Measurements from ENCODE around the gene BEGAIN.

DNA sequence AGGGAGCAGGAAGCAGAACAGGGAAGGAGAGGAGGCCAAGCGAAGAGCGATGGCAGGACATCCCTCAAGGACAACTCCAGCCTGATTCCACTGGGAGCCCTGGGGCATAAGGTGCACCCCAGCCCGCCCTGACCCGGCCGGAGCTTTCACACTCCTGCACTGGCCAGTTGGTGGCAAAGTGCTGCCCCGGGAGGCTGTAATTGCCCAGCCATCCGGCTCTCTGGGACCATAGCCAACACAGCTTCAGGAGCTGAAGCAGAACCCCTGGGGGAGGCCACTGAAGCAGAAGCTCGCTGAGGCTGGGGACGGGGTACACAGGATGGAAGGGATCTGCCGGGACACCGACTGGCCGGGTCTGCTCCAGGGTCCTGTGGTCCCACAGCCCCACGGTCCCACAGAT is 41.9 kb upstream of the BEGAIN start:
- TF ChIP-seq POLR2AphosphoS5 (IDR thresholded peaks at IDR 0.05) (no peak), CTCF (IDR thresholded peaks at IDR 0.05; ENCODE audit: poor library complexity, severe bottlenecking) (no peak)
